HEK293 (cell line): ENCODE measurements around the gene SETD1B.

Experiments used
- PATZ1 ChIP-seq: fragments of 450-650 bp; formaldehyde crosslinking; IDR thresholded peaks from 2 replicates; pipeline ENCODE4 v1.5.1; 2016; ENCODE audit warnings: missing biosample characterization, missing genetic modification characterization
- TCF7L2 ChIP-seq: IDR thresholded peaks from 2 replicates; pipeline ENCODE4 v1.6.1; 2011; ENCODE audit warnings: low read depth, mild to moderate bottlenecking, inconsistent platforms, low read length, moderate library complexity, borderline replicate concordance

GRCh38 chr12:121822393-121823100 lies 18.7 kb downstream of the SETD1B start:
- TF ChIP-seq PATZ1 (tag by site-specific recombination) (no peak), TCF7L2 (no peak)
